Activated CD4-positive, alpha-beta T cell treated with anti-CD3 and anti-CD28 coated beads for 48 hours (primary cell): Measurements from ENCODE around the gene SLC9B1.
"Not testable (repeated sequence)": the region's sequence is repeated elsewhere in the genome, so short reads cannot be mapped to it uniquely, and the experiment has no call there.

ENCODE experiments used
- DNase-seq: peaks from one replicate; pipeline ENCODE4 v3.0.0-alpha.2; 2020

The SLC9B1 gene

GRCh38 chr4:103010804-103011203 is 8.7 kb downstream of the SLC9B1 start:
- DNase-seq: no peak

DNA sequence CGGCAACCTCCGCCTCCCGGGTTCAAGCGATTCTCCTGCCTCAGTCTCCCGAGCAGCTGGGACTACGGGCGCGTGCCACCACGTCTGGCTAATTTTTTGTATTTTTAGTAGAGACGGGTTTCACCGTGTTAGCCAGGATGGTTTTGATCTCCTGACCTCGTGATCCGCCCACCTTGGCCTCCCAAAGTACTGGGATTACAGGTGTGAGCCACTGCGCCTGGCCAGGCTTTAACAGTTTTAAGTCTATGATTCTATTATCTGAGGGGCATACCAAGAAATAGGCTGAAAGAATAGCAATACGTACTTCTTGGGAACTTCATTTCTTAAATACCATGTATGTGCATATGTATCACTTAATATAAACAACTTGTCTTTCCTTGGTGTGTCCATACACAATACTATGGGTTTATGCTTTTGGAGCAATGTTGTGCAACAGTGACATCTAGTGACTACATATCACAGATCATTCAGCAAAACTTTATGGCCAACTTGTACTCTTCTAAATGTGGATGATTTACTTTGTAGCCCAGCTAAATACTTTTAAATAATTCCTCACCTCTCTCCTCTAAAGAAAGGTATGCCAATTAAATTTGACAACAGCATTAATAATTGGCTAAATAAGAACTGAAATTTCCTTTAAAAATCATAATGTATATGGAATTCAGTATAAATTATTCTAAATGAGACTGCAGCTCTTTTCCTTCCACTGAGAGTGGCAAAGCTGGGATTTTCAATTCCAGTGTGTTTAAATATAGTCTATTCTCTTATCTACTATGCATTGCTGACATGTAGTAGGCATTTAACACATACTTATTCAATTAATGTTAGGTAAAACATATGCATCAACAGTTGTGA is 10.4 kb downstream of the SLC9B1 start:
- no peak for DNase-seq

GRCh38 chr4:103002551-103002950 is 17.0 kb downstream of the SLC9B1 start:
- DNase-seq: no peak

GRCh38 chr4:102994803-102995202 is 24.7 kb downstream of the SLC9B1 start:
- no peak for DNase-seq

GRCh38 chr4:102993985-102994384 is 25.5 kb downstream of the SLC9B1 start:
- DNase-seq: not testable (repeated sequence)

GRCh38 chr4:102988429-102989020 is 31.0 kb downstream of the SLC9B1 start:
- DNase-seq: no peak

DNA sequence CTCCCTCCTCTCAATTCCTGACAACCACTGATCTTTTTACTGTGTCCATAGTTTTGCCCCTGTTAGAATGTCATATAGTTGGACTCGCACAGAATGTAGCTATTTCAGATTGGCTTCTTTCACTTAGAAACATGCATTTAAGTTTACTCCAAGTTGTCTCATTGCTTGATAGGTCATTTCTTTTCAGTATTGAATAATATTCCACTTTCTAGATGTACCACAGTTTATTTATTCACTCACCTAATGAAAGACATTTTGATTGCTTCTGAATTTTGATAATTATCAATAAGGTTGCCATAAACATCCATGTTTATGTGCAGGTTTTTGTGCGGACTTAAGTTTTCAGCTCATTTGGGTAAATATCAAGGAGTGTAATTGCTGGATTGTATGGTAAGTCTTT is 38.5 kb downstream of the SLC9B1 start:
- DNase-seq: no peak

DNA sequence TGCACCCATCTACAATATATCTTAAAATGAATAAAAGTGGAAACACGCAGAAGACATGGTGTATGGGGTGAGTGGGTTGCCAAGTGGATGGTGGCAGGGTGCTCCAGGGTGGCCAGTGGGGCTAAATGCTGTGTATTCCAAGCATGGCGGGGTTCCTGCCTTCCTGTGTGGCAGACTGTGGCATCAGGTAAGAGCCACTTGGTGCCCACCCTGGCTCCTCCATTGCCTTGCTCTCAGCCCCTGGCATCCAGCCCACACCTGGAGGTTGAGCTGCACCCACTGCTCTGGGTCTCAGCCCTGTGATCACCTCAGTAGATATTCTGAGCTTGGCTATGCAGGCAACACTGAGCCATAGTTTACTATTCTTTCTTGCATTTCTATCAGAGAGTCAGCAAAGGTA is 57.7 kb downstream of the SLC9B1 start:
- not testable (repeated sequence) for DNase-seq

- DNase-seq: no peak
Observed at GRCh38 chr4:102959496-102959895, 60.0 kb downstream of the SLC9B1 start.

- no peak for DNase-seq
Observed at GRCh38 chr4:102945066-102945465, 74.4 kb downstream of the SLC9B1 start.

DNA sequence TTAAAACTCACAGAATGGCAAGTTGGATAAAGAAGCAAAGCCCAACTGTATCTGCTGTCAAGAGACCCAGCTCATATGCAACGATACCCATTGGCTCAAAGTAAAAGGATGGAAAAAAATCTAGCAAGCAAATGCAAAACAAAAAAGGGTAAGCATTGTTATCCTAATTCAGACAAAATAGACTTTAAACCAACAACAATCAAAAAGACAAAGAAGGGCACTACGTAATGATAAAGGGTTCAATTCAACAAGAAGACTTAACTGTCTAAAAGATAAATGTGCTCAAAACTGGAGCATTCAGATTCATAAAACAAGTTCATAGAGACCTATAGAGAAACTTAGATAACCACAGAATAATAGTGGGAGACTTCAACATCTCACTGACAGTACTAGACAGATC is 81.4 kb downstream of the SLC9B1 start:
- not testable (repeated sequence) for DNase-seq

GRCh38 chr4:102935716-102936115 is 83.8 kb downstream of the SLC9B1 start:
- no peak for DNase-seq

DNA sequence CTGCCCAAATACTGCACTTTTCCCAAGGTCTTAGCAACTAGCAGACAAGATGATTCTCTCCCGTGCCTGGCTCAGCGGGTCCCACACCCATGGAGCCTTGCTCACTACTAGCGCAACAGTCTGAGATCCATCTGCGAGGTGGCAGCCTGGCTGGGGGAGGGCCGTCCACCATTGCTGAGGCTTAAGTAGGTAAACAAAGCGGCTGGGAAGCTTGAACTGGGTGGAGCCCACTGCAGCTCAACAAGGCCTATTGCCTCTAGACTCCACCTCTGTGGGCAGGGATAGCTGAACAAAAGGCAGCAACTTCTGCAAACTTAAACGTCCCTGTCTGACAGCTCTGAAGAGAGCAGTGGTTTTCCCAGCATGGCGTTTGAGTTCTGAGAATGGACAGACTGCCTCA is 99.8 kb downstream of the SLC9B1 start:
- not testable (repeated sequence) for DNase-seq

DNA sequence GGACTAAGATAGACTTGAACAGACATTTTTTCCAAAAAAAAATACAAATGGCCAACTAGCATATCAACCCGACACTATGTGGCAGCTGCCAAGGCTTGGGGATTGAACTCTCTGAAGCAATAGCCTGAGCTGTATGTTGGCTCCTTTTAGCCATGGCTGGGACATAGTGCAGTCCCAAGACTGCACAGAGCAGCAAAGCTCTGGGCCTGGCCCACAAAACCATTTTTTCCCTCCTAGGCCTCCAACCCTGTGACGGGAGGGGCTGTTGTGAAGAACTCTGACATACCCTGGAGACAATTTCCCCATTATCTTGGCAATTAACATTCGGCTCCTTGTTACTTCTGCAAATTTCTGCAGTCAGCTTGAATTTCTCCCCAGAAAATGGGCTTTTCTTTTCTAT is 100.6 kb downstream of the SLC9B1 start:
- no peak for DNase-seq

DNA sequence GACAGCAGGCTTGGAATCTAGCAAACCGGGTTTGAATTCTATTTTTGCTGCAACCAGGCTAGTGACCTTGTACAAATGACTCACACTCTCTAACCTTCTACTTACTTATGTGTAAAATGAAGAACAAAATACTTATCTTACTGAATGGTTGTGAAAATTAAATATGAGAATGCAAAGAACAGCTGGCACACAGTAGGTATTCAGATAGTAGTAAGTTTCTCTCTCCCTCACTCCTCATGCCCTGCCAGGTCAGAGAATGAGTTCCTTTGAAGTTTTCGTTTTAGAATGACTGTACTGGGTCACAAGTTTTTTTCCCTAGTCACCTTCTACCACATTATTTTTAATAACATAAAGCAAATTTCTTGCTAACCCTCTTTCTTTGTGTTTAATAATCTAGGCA is 117.7 kb downstream of the SLC9B1 start:
- no peak for DNase-seq

DNA sequence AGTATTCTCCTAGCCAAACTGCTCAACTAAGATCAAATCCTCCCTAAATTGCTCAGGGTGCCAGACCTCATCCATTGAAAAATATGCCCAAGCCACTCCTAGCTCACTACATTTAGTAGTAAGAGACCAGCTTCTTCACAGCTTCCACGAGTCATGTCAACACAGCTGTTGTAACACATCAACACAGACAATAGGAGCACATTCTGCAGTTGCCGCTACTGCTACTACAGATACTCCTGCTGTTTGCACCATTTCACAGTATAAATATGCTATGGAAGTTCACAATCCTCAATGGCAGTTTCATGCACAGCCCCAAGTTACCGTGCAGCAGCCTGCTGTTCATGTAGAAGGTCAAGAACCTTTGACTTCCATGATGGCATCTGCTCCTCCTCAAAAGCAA is 121.9 kb downstream of the SLC9B1 start:
- DNase-seq: not testable (repeated sequence)

DNA sequence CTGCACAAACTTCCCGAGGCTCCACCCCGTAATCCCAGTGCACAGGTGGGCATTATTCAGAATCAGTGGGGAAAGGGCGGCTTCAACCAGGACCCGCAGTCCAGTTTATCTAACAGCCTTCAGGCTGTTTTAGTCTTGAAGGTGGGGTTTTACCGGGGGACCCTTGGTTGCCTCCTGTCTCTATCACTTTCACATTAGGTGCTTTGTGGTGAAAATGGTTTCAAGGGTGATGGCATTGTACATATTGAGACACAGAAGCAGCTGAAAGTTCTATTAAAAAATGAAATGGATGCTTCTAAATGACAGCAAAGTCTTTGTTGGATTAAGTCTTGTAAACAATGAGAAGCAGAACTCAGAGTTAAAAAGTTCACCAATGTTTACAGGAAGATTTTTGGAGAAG is 123.0 kb downstream of the SLC9B1 start:
- not testable (repeated sequence) for DNase-seq

GRCh38 chr4:102889866-102890265 is 129.6 kb downstream of the SLC9B1 start:
- DNase-seq: not testable (repeated sequence)

DNA sequence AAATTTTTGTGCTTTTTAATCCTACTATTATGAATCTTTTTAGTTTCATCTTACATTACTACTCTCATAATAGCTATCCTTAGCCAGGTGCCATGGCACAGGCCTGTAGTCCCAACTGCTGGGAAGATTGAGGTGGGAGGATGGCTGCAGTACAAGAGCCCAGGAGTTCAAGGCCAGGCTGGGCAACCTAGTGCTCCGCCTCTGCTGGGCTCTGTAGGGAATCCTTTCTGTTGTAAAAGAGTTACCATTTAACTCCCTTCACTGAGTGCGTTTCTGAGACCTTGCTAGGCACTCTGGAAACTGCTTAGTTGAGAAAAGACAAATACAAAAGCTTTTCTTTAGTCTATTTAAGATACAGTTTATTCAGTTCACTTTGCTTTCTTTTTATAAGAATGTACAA is 130.9 kb downstream of the SLC9B1 start:
- not testable (repeated sequence) for DNase-seq

DNA sequence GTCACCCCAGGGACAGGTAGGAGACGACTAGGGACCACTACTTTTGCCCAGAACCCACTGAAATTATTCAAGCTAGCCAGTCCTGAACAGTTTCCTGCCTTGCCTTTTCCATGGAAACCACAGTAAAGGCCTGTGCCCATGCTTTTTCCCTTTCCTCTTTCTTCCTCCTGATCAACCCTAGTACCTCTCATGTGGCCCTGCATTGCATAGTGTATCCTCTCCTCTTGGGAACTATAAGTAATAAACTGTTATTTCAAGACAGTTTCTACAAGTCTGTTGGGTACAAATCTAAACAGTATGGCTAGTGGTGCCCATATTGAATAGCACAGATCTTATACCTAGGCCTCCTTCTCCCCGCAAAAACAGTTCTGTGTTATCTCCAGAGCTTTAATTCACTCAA is 136.2 kb downstream of the SLC9B1 start:
- no peak for DNase-seq

DNA sequence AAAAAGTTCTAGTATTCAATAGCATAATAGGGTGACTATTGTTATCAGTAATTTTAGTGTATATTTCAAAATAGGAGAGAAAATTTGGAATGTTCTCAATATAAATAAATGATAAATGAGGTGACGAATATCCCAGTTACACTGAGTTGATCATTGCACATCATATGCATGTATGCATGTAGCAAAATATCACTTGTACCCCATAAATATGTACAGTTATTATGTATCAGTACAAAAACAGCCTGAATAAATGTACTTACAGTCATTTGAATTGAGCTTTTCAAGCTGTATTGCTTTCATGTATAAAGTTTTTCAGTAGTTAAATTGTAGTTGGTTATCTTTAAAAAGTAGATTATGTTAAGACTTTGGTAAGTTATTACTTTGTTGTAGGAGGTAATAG is 138.2 kb downstream of the SLC9B1 start:
- DNase-seq: no peak

GRCh38 chr4:102878901-102879300 is 140.6 kb downstream of the SLC9B1 start:
- DNase-seq: no peak

DNA sequence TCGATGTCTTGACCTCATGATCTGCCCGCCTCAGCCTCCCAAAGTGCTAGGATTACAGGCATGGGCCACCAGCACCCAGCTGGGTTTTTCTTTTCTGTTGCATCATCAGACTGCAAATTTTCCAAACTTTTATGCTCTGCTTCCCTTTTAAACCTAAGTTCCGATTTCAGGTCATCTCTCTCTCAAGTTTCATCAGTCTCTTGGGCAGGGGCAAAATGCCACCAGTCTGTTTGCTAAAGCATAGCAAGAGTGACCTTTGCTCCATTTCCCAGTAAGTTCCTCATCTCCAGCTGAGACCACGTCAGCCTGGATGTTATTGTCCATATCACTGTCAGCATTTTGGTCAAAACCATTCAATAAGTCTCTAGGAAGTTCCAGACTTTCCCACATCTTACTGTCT is 141.2 kb downstream of the SLC9B1 start:
- DNase-seq: not testable (repeated sequence)

- DNase-seq: not testable (repeated sequence)
Observed at GRCh38 chr4:102877477-102878106, 141.9 kb downstream of the SLC9B1 start.
